PFSK-1 (cell line): ENCODE data around the gene PSMA5.

Experiments used
- FOXP2 ChIP-seq: optimal IDR thresholded peaks from 2 replicates; pipeline ENCODE3; 2011; ENCODE audit warnings: borderline replicate concordance, control low read depth, inconsistent platforms; ENCODE audit not compliant: insufficient read depth; ENCODE audit errors: extremely low read length, extremely low read depth
- POLR2AphosphoS5 ChIP-seq: IDR thresholded peaks from 2 replicates; pipeline ENCODE4 v1.6.1; 2012; ENCODE audit warnings: low read depth, mild to moderate bottlenecking, control low read depth, low read length, moderate library complexity
- SIN3A ChIP-seq: IDR thresholded peaks from 2 replicates; pipeline ENCODE4 v1.6.1; 2012; ENCODE audit warnings: mild to moderate bottlenecking, low read length, moderate library complexity, borderline replicate concordance; ENCODE audit not compliant: insufficient read depth
- TAF1 ChIP-seq: IDR thresholded peaks from 2 replicates; pipeline ENCODE4 v1.6.1; 2012; ENCODE audit warnings: low read length, control low read depth, borderline replicate concordance; ENCODE audit not compliant: insufficient read depth

DNA sequence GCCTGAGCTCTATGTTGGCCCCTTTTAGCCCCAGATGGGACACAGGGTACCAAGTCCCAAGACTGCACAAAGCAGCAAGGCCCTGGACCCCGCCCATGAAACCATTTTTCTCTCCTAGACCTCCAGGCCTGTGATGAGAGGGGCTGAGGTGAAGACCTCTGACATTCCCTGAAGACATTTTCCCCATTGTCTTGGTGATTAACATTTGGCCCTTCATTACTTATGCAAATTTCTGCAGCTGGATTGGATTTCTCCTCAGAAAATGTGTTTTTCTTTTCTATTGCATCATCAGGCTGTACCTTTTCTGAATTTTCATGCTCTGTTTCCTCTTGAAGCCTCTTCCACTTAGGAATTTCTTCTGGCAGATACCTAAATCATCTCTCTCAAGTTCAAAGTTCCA is 8.2 kb upstream of the PSMA5 start:
- TF ChIP-seq POLR2AphosphoS5 (no peak), TAF1 (no peak), FOXP2 (no peak), SIN3A (no peak)
